DOHH2 (cell line): ENCODE results near the gene SUPT5H.

Experiments used
- H3F3A ChIP-seq: fragments of 200-600 bp; sonication (generic), shearing (Covaris generic); 2 replicates; pipeline ENCODE4 v1.6.0; 2016; ENCODE audit warnings: antibody characterized with exemption, mild to moderate bottlenecking; ENCODE audit not compliant: control insufficient read depth, insufficient read depth
- H3K27ac ChIP-seq: fragments of 200-600 bp; sonication (generic); 2 replicates; pipeline ENCODE4 v1.5.1; 2014; ENCODE audit warnings: low read depth, mild to moderate bottlenecking, low read length, moderate library complexity
- H3K27me3 ChIP-seq: fragments of 200-600 bp; sonication (generic); 2 replicates; pipeline ENCODE4 v1.6.1; 2014; ENCODE audit warnings: mild to moderate bottlenecking, low read length, mixed read lengths; ENCODE audit not compliant: control insufficient read depth
- H3K36me3 ChIP-seq: fragments of 200-600 bp; sonication (generic); 2 replicates; pipeline ENCODE4 v1.6.1; 2014; ENCODE audit warnings: mild to moderate bottlenecking, low read length, moderate library complexity, mixed read lengths; ENCODE audit not compliant: control insufficient read depth
- H3K4me1 ChIP-seq: fragments of 200-600 bp; sonication (generic); 2 replicates; pipeline ENCODE4 v1.6.1; 2014; ENCODE audit warnings: mild to moderate bottlenecking, low read length, mixed read lengths; ENCODE audit not compliant: control insufficient read depth
- H3K4me2 ChIP-seq: fragments of 200-600 bp; sonication (generic); 2 replicates; pipeline ENCODE4 v1.6.0; 2014; ENCODE audit warnings: mild to moderate bottlenecking, low read length, moderate library complexity
- H3K4me3 ChIP-seq: fragments of 200-600 bp; sonication (generic); 2 replicates; pipeline ENCODE4 v1.5.1; 2014; ENCODE audit warnings: mild to moderate bottlenecking, low read length, mixed read lengths
- H3K79me2 ChIP-seq: fragments of 200-600 bp; sonication (generic); 2 replicates; pipeline ENCODE4 v1.6.1; 2014; ENCODE audit warnings: mild to moderate bottlenecking, low read length, mixed read lengths; ENCODE audit not compliant: control insufficient read depth
- H3K9me2 ChIP-seq: fragments of 200-600 bp; sonication (generic); replicated peaks from 2 replicates; pipeline ENCODE4 v1.6.1; 2014; ENCODE audit warnings: mild to moderate bottlenecking, low read length, mixed read lengths; ENCODE audit not compliant: control insufficient read depth
- H3K9me3 ChIP-seq: fragments of 200-600 bp; sonication (generic); 2 replicates; pipeline ENCODE4 v1.6.1; 2014; ENCODE audit warnings: antibody characterized with exemption, low read length, mixed read lengths; ENCODE audit not compliant: control insufficient read depth, insufficient read depth
- H4K20me1 ChIP-seq: fragments of 200-600 bp; sonication (generic); 2 replicates; pipeline ENCODE4 v1.6.0; 2014; ENCODE audit warnings: low read depth, mild to moderate bottlenecking, antibody characterized with exemption, low read length, moderate library complexity; ENCODE audit not compliant: control insufficient read depth, insufficient read depth
- CTCF ChIP-seq: fragments of 200-600 bp; sonication (generic); IDR thresholded peaks from one replicate; pipeline ENCODE4 v1.5.1; 2014; ENCODE audit warnings: antibody characterized with exemption, mild to moderate bottlenecking, low read depth, low read length; ENCODE audit not compliant: poor library complexity, severe bottlenecking
- EZH2phosphoT487 ChIP-seq: fragments of 200-600 bp; sonication (generic); IDR thresholded peaks from 2 replicates; pipeline ENCODE4 v1.6.1; 2017; ENCODE audit warnings: borderline replicate concordance, mild to moderate bottlenecking, antibody characterized with exemption, low read length, moderate library complexity, mixed read lengths

SUPT5H gene

GRCh38 chr19:39515551-39516191, 70.3 kb downstream of the SUPT5H start:
- Histone ChIP-seq H3K9me2 (no peaks in the 10 kb centered on the region), H4K20me1 (no peaks in the 10 kb centered on the region), H3K27ac (no peak overlapping the region), H3F3A (no peaks in the 10 kb centered on the region), H3K36me3 (no peaks in the 10 kb centered on the region), H3K27me3 (peaks cover 37% of the 10 kb centered on the region), H3K4me2 (peak overlapping the region; percentile 35), H3K4me1 (peaks cover 30% of the 10 kb centered on the region), H3K79me2 (no peaks in the 10 kb centered on the region), H3K4me3 (no peak overlapping the region), H3K9me3 (no peaks in the 10 kb centered on the region)
- TF ChIP-seq CTCF (no peak), EZH2phosphoT487 (no peak)

- H3K4me3 ChIP-seq: no peak overlapping the region
- no peaks in the 10 kb centered on the region for H3K36me3 ChIP-seq
- H3K79me2 ChIP-seq: no peaks in the 10 kb centered on the region
- no peak overlapping the region for H3K27ac ChIP-seq
- no peaks in the 10 kb centered on the region for H3K9me3 ChIP-seq
- H3K4me1 ChIP-seq: peaks cover 30% of the 10 kb centered on the region
- no peaks in the 10 kb centered on the region for H4K20me1 ChIP-seq
- TF ChIP-seq CTCF (no peak), EZH2phosphoT487 (no peak)
- no peaks in the 10 kb centered on the region for H3F3A ChIP-seq
- H3K4me2 ChIP-seq: peak overlapping the region; percentile 33; the same call in 1 of the 2 replicates
- peaks cover 37% of the 10 kb centered on the region for H3K27me3 ChIP-seq
- H3K9me2 ChIP-seq: no peaks in the 10 kb centered on the region
These were observed 70.9 kb downstream of the SUPT5H start for GRCh38 chr19:39516270-39516669.

GRCh38 chr19:39517432-39517831, 72.0 kb downstream of the SUPT5H start:
- H3K9me3 ChIP-seq: no peaks in the 10 kb centered on the region
- no peak overlapping the region for H3K27ac ChIP-seq
- H4K20me1 ChIP-seq: no peaks in the 10 kb centered on the region
- no peaks in the 10 kb centered on the region for H3F3A ChIP-seq
- peaks cover 37% of the 10 kb centered on the region for H3K27me3 ChIP-seq
- no peaks in the 10 kb centered on the region for H3K79me2 ChIP-seq
- H3K4me3 ChIP-seq: no peak overlapping the region
- H3K36me3 ChIP-seq: no peaks in the 10 kb centered on the region
- TF ChIP-seq CTCF (no peak), EZH2phosphoT487 (no peak)
- H3K9me2 ChIP-seq: no peaks in the 10 kb centered on the region
- H3K4me2 ChIP-seq: no peak overlapping the region
- H3K4me1 ChIP-seq: peaks cover 30% of the 10 kb centered on the region
